ENCODE measurements around the gene ATP8B4. TPM values are rescaled to one million over a fixed set of nuclear protein-coding genes. Genes with fewer than 3 reads are reported as not detected.

Gene ATP8B4
- total RNA-seq (not detected in 2 replicates), polyA plus RNA-seq (0.08 TPM in 1 of 2 replicates, not detected in the other), polyA minus RNA-seq (not detected in 2 replicates), Bru-seq, nascent RNA (percentile 8 among the genes with signal in this experiment), BruChase-seq, experiment 1, labeled RNA remaining after a 6-hour chase (percentile 2 among the genes with signal in this experiment), BruChase-seq, experiment 2, labeled RNA remaining after a 2-hour chase (percentile 4 among the genes with signal in this experiment)
- not detected in 2 replicates for polyA plus RNA-seq (2011; cell fraction: cytosol; rRNA removed)
- polyA plus RNA-seq (2011; cell fraction: nucleus; rRNA removed) = 0.11 and 0.13 TPM in 2 replicates
- not detected in 2 replicates for polyA plus RNA-seq (2012)
- polyA minus RNA-seq (2011; cell fraction: cytosol; rRNA and poly(A)+ RNA removed) = 12.3 TPM
- 0.48 and 0.58 TPM in 2 replicates for polyA minus RNA-seq (2011; cell fraction: nucleus; rRNA and poly(A)+ RNA removed)
- long read RNA-seq = 0 reads

- Histone ChIP-seq H3K9ac (replicated peaks; ENCODE audit: extremely low read depth, insufficient read depth, low read length) (no peak within 1 kb of the TSS), H3K4me3 (replicated peaks in 1 of 3; ENCODE audit: insufficient read depth in 1 of 3, low read depth in 1 of 3, low read length in 3 of 3) (no peak within 1 kb of the TSS), H2AFZ (ENCODE audit: low read depth, low read length) (no peak within 1 kb of the TSS), H3K27me3 (ENCODE audit: control insufficient read depth in 2 of 2, insufficient read depth in 2 of 2, low read length in 2 of 2) (peaks cover 4 to 5% of the 10 kb centered on the region in 2 experiments), H3K9me1 (replicated peaks; ENCODE audit: control insufficient read depth, extremely low read depth, insufficient read depth, low read length) (no peaks in the 10 kb centered on the region), H4K20me1 (replicated peaks; ENCODE audit: control insufficient read depth, extremely low read depth, insufficient read depth, low read length) (no peaks in the 10 kb centered on the region), H3K36me3 (ENCODE audit: control insufficient read depth in 2 of 2, extremely low read depth in 1 of 2, insufficient read depth in 2 of 2, low read length in 2 of 2) (no peaks in the 10 kb centered on the region), H3K4me1 (ENCODE audit: control insufficient read depth, extremely low read depth, insufficient read depth, low read length) (no peaks in the 10 kb centered on the region), H3K79me2 (ENCODE audit: control insufficient read depth, insufficient read depth, low read length) (no peaks in the 10 kb centered on the region), H3K9me3 (replicated peaks; ENCODE audit: control insufficient read depth, insufficient read depth, low read length) (no peaks in the 10 kb centered on the region), H3K27ac (ENCODE audit: insufficient read depth, low read depth, low read length) (no peak within 1 kb of the TSS), H3K4me2 (ENCODE audit: insufficient read depth, low read length) (no peak within 1 kb of the TSS)
- no TSS peak for BruUV-seq (replicated peaks)
- dilution Hi-C loops (cut with MboI; ENCODE audit: extremely low pct_ligation_motif_present, low sequenced_read_pairs) (no loop called here), intact Hi-C loops (cut with micrococcal nuclease) (no loop called here)
- ChIA-PET CTCF (interaction anchor here (0.6 to 1.0 kb wide), 2 partner anchors 8 to 37 kb away, joined by 3 read pairs; no protein-coding TSS in a partner anchor), POLR2A (no interaction called here)
- FAIRE-seq (no peak), DNase-seq (ENCODE audit: low read depth, low spot score) (no peak)
- TF ChIP-seq EZH2 (IDR thresholded peaks at IDR 0.05; ENCODE audit: borderline replicate concordance, low read depth, low read length, severe bottlenecking) (no peak), CTCF (IDR thresholded peaks at IDR 0.05; ENCODE audit: extremely low read depth in 1 of 2, insufficient read depth in 1 of 2, low read depth in 1 of 2, low read length in 2 of 2) (no peak), POLR2AphosphoS5 (IDR thresholded peaks at IDR 0.05; ENCODE audit: insufficient read depth, low read depth, low read length) (no peak), MYC (IDR thresholded peaks at IDR 0.05; ENCODE audit: low read depth, low read length) (no peak), JUN (IDR thresholded peaks at IDR 0.05; ENCODE audit: borderline replicate concordance, insufficient read depth, insufficient read length, low read depth) (no peak), FOS (IDR thresholded peaks at IDR 0.05; ENCODE audit: borderline replicate concordance, insufficient read depth, low read length) (no peak), MAX (IDR thresholded peaks at IDR 0.05; ENCODE audit: insufficient read depth, insufficient read length) (no peak), POLR2A (IDR thresholded peaks at IDR 0.05; ENCODE audit: low read depth, low read length) (no peak), GATA2 (IDR thresholded peaks at IDR 0.05; ENCODE audit: insufficient read depth, insufficient read length, low read depth, low read length) (no peak)
Measured at GRCh38 chr15:50119063-50120040, at the start of gene ATP8B4. Gene ATP8B4, minus strand, starts transcription at chr15:50119233. Its CDS starts 12,267 bp downstream, at chr15:50106966.

Data from endothelial cell of umbilical vein (primary cell).